NCI-H2029 (cell line): ENCODE results near the gene CCNE1.

Experiments used
- DNase-seq: peaks from one replicate; lab custom pipeline; 2025; lab: John Stamatoyannopoulos, UW

CCNE1 gene

DNA sequence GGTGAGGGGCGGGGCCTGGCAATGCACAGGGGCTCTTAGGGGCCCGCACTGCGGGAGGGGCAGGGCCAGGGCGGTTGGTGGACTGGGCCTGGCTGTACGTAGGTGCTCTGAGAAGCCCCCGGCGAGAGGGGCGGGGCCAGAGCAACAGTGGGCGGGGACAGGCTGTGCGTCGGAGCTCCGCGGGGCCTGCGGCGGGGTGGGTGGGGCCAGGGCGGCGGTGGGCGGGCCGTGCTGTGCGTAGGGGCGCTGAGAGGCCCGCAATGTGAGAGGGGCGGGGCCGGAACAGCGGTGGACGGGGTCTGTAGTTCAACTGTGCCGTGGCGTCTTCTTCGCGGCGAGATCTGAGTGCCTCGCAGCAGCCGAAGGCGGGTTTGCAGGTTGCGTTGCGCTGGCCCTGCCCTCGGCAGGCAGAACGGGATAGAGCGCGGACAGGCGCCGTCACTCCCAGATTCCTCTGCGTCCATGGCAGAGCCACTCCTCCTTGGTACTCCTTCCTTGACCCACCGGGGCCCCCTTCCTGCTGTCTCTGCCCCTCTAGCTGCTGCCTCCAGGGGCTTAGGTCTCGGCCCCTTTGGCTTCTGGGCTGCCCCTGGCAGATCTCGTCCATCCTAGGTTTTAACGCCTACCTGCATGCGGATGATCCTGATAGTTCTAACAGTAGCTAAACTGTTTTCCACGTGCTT, 33.2 kb downstream of the CCNE1 start:
- peak; percentile 87 for DNase-seq

GRCh38 chr19:29845574-29846176, 33.9 kb downstream of the CCNE1 start:
- DNase-seq = no peak

DNA sequence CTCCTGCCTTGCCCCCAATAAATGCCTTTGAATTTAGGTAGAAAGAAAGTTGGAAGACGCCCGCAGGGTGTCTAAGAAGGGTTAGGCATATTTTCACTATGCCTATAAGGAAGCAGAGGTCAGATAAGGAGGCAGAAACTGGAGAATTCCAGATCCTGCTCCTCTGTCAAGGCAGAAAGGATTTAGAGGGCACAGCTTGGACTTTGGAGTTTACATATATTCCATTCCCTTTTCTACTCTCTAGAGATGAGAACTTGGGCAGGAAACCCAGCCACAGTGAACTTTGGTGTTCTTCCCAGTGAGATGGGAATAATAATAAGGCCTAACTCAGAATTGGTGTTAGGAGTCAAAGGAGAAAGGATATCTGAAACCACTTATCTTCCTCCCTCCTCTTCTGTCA, 37.4 kb downstream of the CCNE1 start:
- DNase-seq = no peak

GRCh38 chr19:29850482-29850881, 38.7 kb downstream of the CCNE1 start:
- no peak for DNase-seq

- DNase-seq = no peak
Measured at GRCh38 chr19:29851769-29852521, 40.2 kb downstream of the CCNE1 start.

- DNase-seq = no peak
Measured at GRCh38 chr19:29854033-29854432, 42.2 kb downstream of the CCNE1 start.

GRCh38 chr19:29855087-29855486, 43.3 kb downstream of the CCNE1 start:
- no peak for DNase-seq

DNA sequence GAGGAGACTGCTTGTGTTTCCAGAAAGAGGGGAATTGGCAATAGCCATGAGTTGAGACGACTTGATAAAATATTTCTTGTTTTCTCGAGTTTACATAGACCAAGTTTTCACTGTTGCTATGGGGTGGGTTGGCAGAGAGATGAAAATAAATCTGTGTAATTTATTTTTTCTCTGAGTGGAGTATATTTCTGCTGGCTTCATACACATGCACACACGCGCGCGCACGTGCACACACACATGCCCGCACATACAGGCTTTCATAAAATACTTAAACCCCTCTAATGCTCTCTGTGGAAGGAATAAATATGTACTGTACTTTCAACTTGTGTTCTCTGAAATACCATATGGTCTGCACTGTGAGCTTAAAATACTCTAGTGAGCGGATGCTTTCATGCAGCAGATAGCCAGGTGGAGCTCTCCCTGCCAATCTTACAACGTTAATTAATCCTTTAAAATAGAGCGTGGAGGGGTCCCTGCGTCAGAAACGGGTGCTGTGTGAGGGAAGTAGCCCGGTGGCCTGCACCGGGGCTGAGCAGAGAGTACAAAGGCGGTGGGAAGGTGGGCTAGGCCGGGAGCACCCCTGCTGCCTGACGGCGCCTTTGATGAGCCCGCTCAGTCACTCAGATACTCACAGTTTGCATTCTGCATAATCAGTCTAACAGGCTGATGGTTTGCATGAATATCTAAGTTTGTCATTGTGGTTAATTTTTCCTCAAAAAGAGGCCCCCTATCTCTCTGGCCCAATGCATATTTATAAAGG, 44.1 kb downstream of the CCNE1 start:
- no peak for DNase-seq

- no peak for DNase-seq
Measured at GRCh38 chr19:29858000-29858596, 46.3 kb downstream of the CCNE1 start.

GRCh38 chr19:29858621-29859020, 46.8 kb downstream of the CCNE1 start:
- DNase-seq = no peak

DNA sequence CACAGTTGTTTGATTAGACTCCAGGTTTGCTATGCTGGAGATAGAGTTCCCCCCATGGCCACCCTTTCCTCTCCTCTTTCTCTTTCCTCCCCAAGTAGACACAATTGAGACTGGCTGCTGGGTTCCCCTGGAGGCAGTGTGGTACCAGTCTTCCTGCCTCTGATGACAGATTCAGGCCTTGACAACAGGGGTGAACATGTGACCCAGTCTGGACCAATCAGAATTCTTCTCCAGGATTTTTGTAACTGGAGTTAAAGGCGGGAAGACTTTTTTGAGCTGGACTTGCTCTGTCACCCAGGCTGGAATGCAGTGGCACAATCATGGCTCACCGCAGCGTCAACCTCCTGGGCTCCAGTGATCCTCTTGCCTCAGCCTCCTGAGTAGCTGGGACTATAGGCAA, 48.7 kb downstream of the CCNE1 start:
- no peak for DNase-seq

DNA sequence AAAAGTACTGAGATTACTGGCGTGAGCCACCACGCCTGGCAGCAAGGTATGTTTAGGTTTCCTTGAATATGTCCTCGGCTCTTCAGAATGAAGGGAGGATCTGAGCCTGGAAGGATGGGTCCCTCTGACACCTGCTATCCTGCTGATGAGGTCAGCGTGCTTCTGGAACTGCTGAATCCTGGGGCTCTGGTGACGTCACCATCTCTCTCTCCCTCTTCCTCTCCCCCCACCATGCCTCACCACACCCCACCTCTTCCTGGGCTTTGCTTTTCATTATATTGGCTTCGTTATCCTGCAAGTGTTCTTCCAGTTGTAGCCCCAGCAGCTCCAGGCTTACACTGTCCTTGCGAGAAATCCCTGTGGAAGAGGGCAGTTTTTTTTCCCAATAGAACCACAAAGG, 49.8 kb downstream of the CCNE1 start:
- DNase-seq = no peak

DNA sequence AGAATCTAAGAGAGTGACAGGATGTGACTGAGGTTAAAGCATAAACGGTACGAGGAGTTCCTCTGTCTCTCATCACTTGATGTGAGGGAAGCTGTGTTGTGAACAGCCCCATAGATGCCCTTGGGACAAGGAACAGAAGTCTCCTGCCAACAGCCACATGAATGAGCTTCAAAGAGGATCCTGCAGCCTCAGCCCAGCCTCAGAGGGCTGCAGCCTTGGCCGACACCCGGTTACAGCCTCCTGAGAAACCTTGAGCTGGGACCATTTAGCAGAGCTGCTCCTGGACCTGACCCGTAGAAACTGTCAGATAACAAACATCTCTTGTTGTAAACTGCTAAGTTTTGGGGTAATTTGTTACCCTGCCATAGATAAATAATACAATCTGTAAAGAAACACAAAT, 54.2 kb downstream of the CCNE1 start:
- no peak for DNase-seq

DNA sequence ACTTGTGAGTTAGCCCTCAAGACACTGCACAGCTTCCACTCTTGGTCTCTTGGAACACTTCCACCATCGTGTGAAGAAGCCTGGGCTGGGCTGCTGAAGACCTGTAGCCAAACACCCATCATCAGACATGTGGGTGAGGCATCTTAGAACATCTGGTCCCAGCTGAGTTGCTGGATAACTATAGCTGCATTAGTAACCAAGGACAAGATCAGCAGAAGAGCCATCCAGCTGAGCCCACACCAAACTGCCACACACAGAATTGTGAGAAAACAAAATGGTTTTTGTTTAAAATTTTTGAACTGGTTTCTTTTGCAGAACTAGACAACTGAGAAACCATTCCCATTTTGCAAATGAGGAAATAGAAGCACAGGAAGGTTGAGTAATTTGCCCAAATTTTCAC, 56.2 kb downstream of the CCNE1 start:
- DNase-seq = no peak

DNA sequence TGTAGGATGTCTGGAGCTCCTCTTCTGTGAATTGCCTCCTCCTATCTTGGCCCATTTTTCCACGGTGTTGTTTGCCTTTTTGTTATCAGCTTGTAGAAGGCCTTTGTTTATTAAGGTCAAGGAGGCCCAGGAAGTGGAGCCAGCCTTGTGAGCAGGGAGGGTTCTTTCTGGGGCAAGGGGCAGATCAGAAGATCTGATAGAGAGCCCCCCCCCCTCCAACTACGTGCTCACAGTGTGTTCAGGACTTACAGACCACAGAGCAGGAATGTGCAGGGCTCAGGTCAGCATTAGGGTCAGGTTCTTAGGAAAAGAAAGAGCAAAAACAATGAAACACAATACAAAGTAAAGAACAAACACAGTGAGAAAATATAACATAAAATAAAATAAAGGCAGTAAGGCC, 59.4 kb downstream of the CCNE1 start:
- no peak for DNase-seq

DNA sequence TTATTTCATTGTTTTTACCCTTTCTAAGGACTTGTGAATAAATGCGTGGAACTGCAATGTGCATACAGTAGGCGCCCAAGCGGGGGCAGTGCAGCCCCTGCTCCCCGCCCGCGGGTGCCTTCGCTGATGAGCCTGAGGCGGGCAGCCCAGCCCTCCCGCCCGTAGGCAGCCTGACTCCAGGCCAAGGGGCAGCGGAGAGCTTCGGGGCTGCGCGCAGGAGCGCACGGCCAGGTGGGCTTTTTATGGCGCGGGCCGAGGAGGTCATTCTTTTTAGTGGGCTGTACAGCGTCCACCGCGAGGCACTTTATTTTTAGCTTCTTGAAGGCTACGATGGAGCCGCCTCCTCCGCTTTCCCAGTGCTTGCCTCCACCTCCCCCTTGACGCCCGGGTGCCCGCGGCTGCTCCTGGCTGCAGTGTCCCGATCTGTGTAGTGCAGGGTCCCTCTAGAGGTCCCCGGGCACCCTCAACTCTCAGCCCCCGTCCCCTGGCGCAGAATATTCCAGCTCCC, 60.5 kb downstream of the CCNE1 start:
- no peak for DNase-seq

DNA sequence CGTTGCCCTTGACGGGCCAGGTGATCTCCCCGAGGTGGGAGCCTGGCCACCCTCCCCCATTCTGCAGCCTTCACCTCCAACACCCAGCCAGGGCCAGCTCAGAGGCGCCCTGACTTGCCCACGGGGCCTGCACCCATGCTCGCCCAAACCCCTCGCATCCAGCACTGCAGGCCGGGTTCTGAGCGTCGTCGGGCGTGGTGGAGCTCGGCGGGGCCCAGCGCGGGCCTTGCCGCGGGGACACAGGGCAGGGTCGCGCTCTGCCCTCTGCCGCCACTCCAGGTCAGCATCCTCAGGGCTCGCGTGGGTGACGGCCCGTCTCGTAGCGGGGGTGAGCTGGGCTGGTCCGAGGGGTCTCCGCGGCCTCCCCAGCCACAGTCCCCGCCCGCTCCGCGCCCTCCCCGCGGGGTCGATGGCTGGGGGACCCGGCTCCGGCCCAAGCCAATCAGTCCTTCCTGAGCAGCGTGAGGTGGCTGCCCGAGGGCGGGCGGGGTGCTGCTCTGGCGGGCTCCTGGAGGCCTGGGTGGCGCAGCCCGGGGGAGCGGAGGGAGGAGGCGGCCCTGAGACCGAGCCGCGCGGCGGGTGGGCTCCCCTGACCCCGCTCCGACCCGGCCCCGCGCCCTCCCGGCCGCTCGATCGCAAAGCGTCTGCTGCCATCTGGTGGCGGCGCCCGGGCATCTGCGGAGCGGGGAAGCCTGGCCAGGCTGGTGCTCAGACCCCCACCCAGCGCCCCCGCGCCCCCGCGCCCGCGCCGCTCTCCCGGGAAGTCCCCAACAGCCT, 61.4 kb downstream of the CCNE1 start:
- DNase-seq = no peak
